ENCODE measurements around the gene DPP9.
A peak's percentile ranks its signal among the peaks of the same experiment; 100 is the strongest.

DPP9 gene

GRCh38 chr19:4699826-4700692, 23.6 kb downstream of the DPP9 start:
- Histone ChIP-seq H3K4me2 (ENCODE audit: low read length) (no peak overlapping the region), H2AFZ (no peak overlapping the region), H3K9me3 (ENCODE audit: control insufficient read depth, low read length) (no peaks in the 10 kb centered on the region), H3K27ac (no peak overlapping the region), H3K4me1 (no peaks in the 10 kb centered on the region), H3K27me3 (ENCODE audit: control insufficient read depth, insufficient read depth, low read length) (no peaks in the 10 kb centered on the region), H3K36me3 (ENCODE audit: control insufficient read depth, insufficient read depth, low read length) (no peaks in the 10 kb centered on the region), H3K9ac (no peak overlapping the region), H3K79me2 (peaks cover 2% of the 10 kb centered on the region), H3K4me3 (ENCODE audit: low read depth, low read length) (no peak overlapping the region)
- TF ChIP-seq, protein P1, sequence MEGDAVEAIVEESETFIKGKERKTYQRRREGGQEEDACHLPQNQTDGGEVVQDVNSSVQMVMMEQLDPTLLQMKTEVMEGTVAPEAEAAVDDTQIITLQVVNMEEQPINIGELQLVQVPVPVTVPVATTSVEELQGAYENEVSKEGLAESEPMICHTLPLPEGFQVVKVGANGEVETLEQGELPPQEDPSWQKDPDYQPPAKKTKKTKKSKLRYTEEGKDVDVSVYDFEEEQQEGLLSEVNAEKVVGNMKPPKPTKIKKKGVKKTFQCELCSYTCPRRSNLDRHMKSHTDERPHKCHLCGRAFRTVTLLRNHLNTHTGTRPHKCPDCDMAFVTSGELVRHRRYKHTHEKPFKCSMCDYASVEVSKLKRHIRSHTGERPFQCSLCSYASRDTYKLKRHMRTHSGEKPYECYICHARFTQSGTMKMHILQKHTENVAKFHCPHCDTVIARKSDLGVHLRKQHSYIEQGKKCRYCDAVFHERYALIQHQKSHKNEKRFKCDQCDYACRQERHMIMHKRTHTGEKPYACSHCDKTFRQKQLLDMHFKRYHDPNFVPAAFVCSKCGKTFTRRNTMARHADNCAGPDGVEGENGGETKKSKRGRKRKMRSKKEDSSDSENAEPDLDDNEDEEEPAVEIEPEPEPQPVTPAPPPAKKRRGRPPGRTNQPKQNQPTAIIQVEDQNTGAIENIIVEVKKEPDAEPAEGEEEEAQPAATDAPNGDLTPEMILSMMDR (IDR thresholded peaks at IDR 0.05) = no peak

DNA sequence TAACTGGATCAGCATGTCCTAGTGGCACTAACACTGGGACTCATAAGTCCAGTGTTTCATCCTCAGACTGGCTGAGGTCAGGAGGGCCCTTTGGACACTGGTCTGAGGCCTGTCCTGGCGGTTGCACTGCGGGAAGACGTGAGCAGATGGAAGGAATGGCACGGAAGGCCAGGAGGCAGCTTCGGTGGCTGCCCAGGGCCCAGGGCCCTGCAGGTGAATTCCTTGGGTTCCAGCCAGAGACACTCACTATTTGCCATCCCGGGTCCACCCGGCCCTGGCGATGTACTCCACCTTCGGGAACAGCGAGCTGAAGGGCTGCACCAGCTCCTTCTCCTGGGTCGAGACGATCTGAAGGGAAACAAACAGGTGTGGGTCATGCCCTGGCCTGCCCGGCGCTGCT, 26.3 kb downstream of the DPP9 start:
- Histone ChIP-seq H3K27me3 (ENCODE audit: control insufficient read depth, insufficient read depth, low read length) (no peaks in the 10 kb centered on the region), H3K27ac (no peak overlapping the region), H3K36me3 (ENCODE audit: control insufficient read depth, insufficient read depth, low read length) (no peaks in the 10 kb centered on the region)

DNA sequence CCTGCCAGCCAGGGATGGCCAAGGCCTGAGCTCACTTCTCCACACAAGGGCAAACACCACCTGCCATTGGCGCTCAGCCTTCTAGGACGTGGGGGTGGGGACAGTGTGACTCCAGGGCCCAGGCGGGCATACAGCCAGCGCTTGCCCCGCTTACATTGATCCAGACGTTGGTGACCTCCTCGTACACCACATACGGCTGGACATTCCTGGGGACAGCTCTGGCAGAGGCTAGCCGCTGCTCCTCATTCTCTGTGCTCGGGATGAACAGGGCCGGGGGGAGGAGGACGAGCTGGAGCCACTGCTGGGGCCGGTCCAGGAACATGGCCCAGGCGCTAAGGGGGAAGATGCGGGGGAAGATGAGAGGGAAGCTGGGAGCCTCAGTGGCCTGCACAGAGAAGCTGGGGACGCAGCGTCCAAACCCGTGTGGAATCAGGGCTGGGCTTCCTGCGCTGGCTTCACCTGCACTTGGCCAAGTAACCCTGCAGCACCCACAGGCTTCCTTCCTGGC, 28.4 kb downstream of the DPP9 start:
- Histone ChIP-seq H3K4me1 (no peaks in the 10 kb centered on the region), H3K27ac (peak overlapping the region; percentile 15), H2AFZ (no peak overlapping the region), H3K9me3 (ENCODE audit: control insufficient read depth, low read length) (no peaks in the 10 kb centered on the region), H3K79me2 (peaks cover 2% of the 10 kb centered on the region), H3K4me3 (ENCODE audit: low read depth, low read length) (no peak overlapping the region), H3K27me3 (ENCODE audit: control insufficient read depth, insufficient read depth, low read length) (no peaks in the 10 kb centered on the region), H3K4me2 (ENCODE audit: low read length) (no peak overlapping the region), H3K9ac (no peak overlapping the region), H3K36me3 (ENCODE audit: control insufficient read depth, insufficient read depth, low read length) (no peaks in the 10 kb centered on the region)
- TF ChIP-seq, protein P1 (IDR thresholded peaks at IDR 0.05) = no peak

More for the DNA sequence above, 26.3 kb downstream of the DPP9 start:
- Histone ChIP-seq H3K9me3 (ENCODE audit: control insufficient read depth, low read length) (no peaks in the 10 kb centered on the region), H3K9ac (no peak overlapping the region), H3K4me3 (ENCODE audit: low read depth, low read length) (no peak overlapping the region), H3K79me2 (peaks cover 2% of the 10 kb centered on the region), H3K4me2 (ENCODE audit: low read length) (no peak overlapping the region), H2AFZ (no peak overlapping the region), H3K4me1 (no peaks in the 10 kb centered on the region)
- TF ChIP-seq, protein P1 (IDR thresholded peaks at IDR 0.05) = no peak

DNA sequence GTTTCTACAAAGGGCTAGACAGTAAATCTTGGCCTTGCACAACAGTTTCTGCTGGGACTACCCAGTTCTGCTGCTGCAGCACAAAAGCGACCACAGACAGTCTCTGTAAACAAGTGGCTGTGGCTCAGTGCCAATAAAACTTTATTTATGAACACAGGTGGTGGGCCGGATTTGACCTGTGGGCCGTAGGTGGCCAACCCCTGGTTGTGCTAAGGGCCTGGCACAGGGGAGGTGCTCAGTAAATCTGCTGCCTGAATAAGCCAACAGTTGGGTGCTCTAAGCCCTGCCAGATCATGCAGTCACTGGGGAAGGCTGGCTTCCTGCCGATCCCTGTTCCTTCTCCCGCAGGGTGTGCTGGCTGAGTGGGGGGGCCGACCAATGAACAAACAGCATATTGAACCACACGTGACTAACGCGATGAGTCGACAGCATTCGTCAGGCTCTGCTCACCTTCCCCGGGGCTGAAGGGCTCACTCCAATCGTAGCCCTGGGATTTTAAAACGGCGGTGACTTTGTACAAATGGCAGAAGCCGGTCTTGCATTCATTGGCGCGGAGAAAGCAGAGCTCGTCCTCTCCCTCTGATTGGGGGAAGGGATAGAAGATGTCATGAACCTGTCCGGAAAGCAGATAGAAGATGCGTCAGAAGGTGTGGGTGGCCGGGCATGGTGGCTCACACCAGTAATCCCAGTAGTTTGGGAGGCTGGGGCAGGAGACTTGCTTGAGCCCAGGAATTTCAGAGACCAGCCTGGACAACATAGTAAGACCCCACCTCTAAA, 29.2 kb downstream of the DPP9 start:
- no peaks in the 10 kb centered on the region for H3K9me3 ChIP-seq (ENCODE audit: control insufficient read depth, low read length)
- H3K4me2 ChIP-seq (ENCODE audit: low read length) = no peak overlapping the region
- peaks cover 2% of the 10 kb centered on the region for H3K79me2 ChIP-seq
- H3K27ac ChIP-seq = no peak overlapping the region
- H3K36me3 ChIP-seq (ENCODE audit: control insufficient read depth, insufficient read depth, low read length) = no peaks in the 10 kb centered on the region
- H3K27me3 ChIP-seq (ENCODE audit: control insufficient read depth, insufficient read depth, low read length) = no peaks in the 10 kb centered on the region
- H3K4me1 ChIP-seq = no peaks in the 10 kb centered on the region
- no peak overlapping the region for H2AFZ ChIP-seq
- TF ChIP-seq, protein P1 (IDR thresholded peaks at IDR 0.05) = no peak
- no peak overlapping the region for H3K9ac ChIP-seq
- no peak overlapping the region for H3K4me3 ChIP-seq (ENCODE audit: low read depth, low read length)
